RKO (cell line): ENCODE results near the gene SUSD4.

ENCODE experiments used
- DNase-seq: peaks from one replicate; pipeline ENCODE4 v3.0.0-alpha.2; 2016; ENCODE audit warnings: low spot score

Gene SUSD4

DNA sequence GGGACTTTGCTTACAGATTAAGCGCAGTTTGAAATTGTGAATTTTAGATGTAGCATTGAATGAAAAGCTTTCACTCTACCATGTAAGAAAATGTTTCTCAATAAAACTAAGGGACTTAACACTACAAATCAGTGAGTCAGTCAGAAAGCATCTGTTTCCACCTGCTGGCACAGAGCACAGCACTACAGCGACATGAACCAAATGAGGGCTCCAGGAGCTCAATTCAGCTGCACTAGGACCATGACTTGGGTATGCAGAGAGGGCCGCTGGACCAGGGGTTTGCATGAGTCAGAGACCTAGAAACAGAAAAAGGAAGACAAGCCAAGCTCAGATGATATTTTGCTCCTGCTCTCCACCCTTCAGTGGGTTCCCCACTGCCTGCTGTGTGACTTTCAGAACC lies 5.2 kb downstream of the SUSD4 start:
- DNase-seq: no peak

GRCh38 chr1:223355699-223356098 lies 8.3 kb downstream of the SUSD4 start:
- no peak for DNase-seq

DNA sequence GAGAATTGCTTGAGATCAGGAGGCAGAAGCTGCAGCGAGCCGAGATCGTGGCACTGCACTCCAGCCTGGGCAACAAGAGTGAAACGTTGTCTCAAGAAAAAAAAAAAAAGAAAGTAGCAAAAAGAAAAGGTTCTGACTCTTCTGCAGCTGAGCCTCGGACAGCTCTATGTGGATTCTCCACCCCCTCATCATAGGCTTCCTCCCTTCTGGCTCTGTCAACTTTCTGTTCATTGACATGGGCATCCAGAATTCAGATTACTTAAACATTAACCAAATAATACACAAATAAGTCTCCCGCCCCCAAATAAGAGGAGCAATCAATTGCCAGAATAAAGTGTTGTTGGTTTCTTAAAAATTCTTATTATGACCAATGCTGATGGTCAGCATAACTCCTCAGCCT lies 10.0 kb downstream of the SUSD4 start:
- no peak for DNase-seq

GRCh38 chr1:223352944-223353343 lies 11.0 kb downstream of the SUSD4 start:
- no peak for DNase-seq

DNA sequence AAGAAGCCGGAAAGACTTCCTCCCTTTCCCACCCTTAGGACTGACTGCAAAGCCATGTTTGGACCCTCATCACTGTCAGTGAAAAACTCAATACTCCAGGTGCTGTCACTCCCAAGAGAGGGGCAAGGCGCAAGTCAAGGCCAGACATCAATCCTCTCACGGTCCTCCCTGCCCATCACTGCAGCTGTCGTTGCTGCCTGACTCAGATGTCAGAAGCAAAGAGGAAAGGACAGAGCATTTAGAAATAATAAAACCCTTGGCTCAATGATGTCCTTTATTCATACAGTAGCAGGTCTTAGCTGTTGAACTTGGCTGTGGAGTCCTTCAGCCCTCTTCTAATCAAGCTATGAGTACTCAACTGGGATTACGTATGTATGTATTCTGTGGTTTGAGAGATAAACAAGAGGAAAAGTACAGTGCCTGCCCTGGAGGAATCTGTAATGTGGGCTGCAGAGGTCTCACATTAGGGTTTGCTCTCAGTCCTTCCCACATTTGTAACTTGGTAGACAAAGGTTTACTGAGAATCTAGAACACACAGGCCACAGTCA lies 13.5 kb downstream of the SUSD4 start:
- no peak for DNase-seq

- DNase-seq: no peak
These were observed 14.7 kb downstream of the SUSD4 start for GRCh38 chr1:223349241-223349640.

GRCh38 chr1:223348439-223348838 lies 15.5 kb downstream of the SUSD4 start:
- DNase-seq: no peak

DNA sequence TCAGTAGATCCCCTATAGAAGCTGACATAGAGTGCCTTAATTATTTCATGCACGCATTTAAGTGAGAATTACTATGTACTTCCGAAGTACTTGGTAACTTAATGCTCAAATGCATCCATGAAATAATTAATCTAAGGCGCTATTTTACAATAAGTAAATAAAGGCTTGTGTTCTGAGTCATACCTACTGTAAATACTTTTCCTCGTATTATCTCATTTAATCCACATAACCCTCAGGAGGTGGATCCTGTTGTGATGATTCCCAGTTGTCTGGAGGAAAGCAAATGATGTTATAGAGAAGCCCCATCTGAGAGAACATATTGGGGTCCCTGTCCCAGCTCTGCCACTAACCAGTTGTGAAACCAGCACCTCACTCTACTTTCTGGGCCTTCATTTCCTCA lies 16.4 kb downstream of the SUSD4 start:
- no peak for DNase-seq

- DNase-seq: no peak
These were observed 17.7 kb downstream of the SUSD4 start for GRCh38 chr1:223346311-223346710.

GRCh38 chr1:223345720-223346119 lies 18.3 kb downstream of the SUSD4 start:
- DNase-seq: no peak

- no peak for DNase-seq
These were observed 19.5 kb downstream of the SUSD4 start for GRCh38 chr1:223344491-223344890.

DNA sequence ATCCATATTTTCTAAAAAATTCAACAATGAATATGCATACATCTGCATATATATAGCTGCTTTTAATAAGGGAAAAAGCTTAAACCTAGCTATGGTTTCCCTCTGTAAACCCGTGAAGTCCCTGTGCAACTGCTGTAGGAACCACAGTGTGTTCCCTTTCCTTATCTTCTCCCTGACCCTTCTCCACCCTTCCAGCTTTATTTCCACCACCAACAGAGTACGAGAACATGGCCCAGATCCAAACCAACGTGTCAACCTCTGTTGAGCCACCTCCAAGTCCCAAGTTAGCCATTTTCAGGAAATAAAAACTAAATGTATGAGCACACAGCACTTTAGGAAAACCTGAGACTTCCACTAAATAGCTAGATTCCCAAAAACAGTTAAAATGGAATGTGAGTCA lies 20.3 kb downstream of the SUSD4 start:
- DNase-seq: no peak

GRCh38 chr1:223341121-223341520 lies 22.9 kb downstream of the SUSD4 start:
- no peak for DNase-seq

DNA sequence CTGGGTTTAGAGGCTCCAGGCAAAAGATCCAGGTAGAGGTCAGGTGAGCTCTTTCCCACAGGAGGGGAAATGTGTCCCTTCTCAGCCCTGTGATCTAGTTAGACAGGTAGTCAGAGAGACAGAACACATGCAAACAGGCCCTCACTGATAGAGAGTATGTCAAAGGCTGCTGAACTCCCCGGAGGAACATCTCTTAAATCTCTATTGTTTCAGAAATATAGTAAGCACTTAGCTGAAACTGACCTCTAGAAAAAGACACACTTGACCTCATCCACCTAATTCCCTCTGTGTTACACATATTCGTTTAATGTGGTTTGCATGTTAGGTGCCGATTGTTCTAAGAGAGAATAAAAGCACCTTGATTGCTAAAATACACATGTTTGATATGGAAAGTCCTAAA lies 23.3 kb downstream of the SUSD4 start:
- DNase-seq: no peak

- no peak for DNase-seq
These were observed 24.1 kb downstream of the SUSD4 start for GRCh38 chr1:223339861-223340260.

GRCh38 chr1:223338811-223339746 lies 24.9 kb downstream of the SUSD4 start:
- DNase-seq: no peak

- no peak for DNase-seq
These were observed 26.7 kb downstream of the SUSD4 start for GRCh38 chr1:223337174-223337869.

DNA sequence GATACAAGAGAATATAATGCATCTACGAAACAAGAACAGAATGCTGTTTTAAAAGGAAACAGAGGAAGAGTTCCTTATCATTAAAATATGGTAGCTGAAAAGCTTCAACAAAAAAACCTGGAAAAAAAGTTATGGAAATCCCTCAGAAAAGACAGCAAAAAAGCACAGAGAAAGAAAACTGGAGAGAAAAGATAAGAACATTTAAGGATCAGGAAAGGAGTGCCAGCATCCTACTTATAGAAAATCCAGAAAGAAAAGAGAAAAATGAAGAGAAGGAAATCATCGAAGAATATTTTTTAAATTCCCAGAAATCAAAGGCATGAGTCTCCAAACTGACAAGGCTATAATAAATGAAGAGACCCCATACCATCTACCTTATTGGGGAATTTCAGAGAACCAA lies 29.8 kb downstream of the SUSD4 start:
- no peak for DNase-seq

- no peak for DNase-seq
These were observed 31.0 kb downstream of the SUSD4 start for GRCh38 chr1:223332997-223333396.

- DNase-seq: peak; percentile 5
These were observed 32.0 kb downstream of the SUSD4 start for GRCh38 chr1:223331929-223332328.

- DNase-seq: no peak
These were observed 32.7 kb downstream of the SUSD4 start for GRCh38 chr1:223331301-223331700.

DNA sequence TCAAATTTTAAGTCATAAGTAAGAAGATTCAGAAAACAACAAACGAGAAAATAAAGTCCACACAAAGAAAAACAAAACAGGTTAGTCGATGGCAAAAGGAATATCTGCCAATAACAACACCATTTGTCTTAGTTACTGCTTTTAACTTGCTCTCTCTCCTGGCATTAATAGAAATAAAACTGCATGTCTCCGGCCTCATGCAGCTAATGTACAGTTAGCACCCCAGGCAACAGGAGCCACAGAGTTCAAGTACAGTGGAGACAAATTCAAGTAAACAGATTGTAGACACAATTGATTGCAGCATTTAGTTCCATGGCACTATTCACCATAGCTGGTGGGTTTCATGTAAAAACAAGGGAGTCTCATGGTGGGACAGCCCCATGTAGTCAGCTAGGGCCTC lies 33.5 kb downstream of the SUSD4 start:
- DNase-seq: no peak
